ENCODE results near the gene MCOLN1. TPM values are rescaled to one million over a fixed set of nuclear protein-coding genes. Genes with fewer than 3 reads are reported as not detected.

Gene MCOLN1
- total and polyA plus RNA-seq, 2 of the 8 experiments (the other 6 are each of a cell fraction or from before 2014, with no cell fraction given) = 19.1 to 40.0 TPM

DNA sequence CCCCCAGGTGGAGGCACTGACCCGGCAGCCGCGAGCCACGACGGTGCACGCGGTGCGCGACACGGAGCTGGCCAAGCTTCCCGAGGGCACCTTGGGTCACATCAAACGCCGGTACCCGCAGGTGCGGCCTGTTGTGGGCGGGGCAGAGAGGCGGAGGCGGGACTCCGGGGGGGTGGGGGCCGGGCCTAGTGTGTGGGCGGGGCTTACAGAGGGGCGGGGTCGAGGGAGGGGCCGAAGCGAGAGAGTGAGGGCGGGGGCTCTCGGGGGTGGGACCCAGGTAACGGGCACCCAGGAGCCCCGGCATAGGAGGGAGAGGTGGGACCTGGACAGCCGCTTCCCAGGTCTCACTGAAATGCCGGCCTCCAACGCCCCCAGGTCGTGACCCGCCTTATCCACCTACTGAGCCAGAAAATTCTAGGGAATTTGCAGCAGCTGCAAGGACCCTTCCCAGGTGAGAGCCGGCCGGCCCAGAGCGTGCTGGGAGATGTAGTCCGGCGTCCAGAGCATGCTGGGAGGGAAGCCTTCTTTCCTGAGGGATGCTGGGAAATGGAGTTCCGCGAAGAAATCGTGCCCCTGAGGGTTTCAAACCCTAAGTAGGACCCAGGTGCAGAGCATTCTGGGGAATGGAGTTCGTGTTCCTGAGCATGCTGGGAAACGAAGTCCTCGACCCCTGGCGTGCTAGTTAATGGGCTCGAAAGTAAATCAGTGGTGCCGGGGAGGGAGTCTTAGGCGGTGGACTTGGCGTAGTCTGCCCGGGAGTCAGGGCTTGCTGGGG lies 28.8 kb downstream of the MCOLN1 start (continued):
- TF ChIP-seq BRCA1 (IDR thresholded peaks at IDR 0.05; ENCODE audit: low read depth, low read length) = no peak
- TF ChIP-seq NANOG (IDR thresholded peaks at IDR 0.05; ENCODE audit: insufficient read depth, low read depth, low read length, poor library complexity, severe bottlenecking) = peak; percentile 57
- TF ChIP-seq SIN3A (conservative IDR thresholded peaks at IDR 0.05 in 1 of 2, IDR thresholded peaks at IDR 0.05 in 1 of 2; ENCODE audit: low read depth in 1 of 2, low read length in 2 of 2) = peak in 1 of 2 experiments; percentile 97; a peak in 2 of 4 replicates
- TF ChIP-seq POU5F1 (IDR thresholded peaks at IDR 0.05; ENCODE audit: low read depth, low read length) = no peak
- no peak for TF ChIP-seq EP300 (IDR thresholded peaks at IDR 0.05; ENCODE audit: borderline replicate concordance in 1 of 2, low read depth in 2 of 2, low read length in 2 of 2)
- TF ChIP-seq SRF (IDR thresholded peaks at IDR 0.05; ENCODE audit: low read depth, low read length) = no peak
- TF ChIP-seq KDM5A (IDR thresholded peaks at IDR 0.05; ENCODE audit: low read length) = no peak
- no peak for TF ChIP-seq RXRA (IDR thresholded peaks at IDR 0.05; ENCODE audit: insufficient read depth, low read depth, low read length)
- no peak for TF ChIP-seq GABPA (IDR thresholded peaks at IDR 0.05; ENCODE audit: borderline replicate concordance, insufficient read depth, low read length)
- no peak for TF ChIP-seq RFX5 (IDR thresholded peaks at IDR 0.05; ENCODE audit: borderline replicate concordance, low read depth, low read length)
- TF ChIP-seq USF2 (IDR thresholded peaks at IDR 0.05; ENCODE audit: low read length) = no peak
- no peak for TF ChIP-seq PHF8 (conservative IDR thresholded peaks at IDR 0.05; ENCODE audit: low read depth, low read length)
- no peak for TF ChIP-seq MAFK (IDR thresholded peaks at IDR 0.05; ENCODE audit: low read depth, low read length)
- no peak for TF ChIP-seq ATF3 (IDR thresholded peaks at IDR 0.05; ENCODE audit: insufficient read depth, low read depth, low read length)
- no peak for TF ChIP-seq CEBPB (IDR thresholded peaks at IDR 0.05; ENCODE audit: low read depth, low read length)
- TF ChIP-seq ATF2 (IDR thresholded peaks at IDR 0.05; ENCODE audit: low read length) = no peak
